Esophagus (tissue), 2 donors: ENCODE measurements around the gene RAD51B. TPM values are rescaled to one million over a fixed set of nuclear protein-coding genes. Genes with fewer than 3 reads are reported as not detected.
A peak's percentile ranks its signal among the peaks of the same experiment; 100 is the strongest.

Experiments
- H3K27ac ChIP-seq, 2 donors: one replicate each; pipeline ENCODE4 v1.5.1; 2013; ENCODE audit warnings: low read depth in 2 of 2, mild to moderate bottlenecking in 2 of 2, inconsistent platforms in 1 of 2, low read length in 1 of 2, moderate library complexity in 1 of 2
- H3K27me3 ChIP-seq, 2 donors: one replicate each; pipeline ENCODE4 v1.6.1; 2013; ENCODE audit warnings: low read length in 2 of 2, control low read depth in 1 of 2, mild to moderate bottlenecking in 1 of 2; ENCODE audit not compliant: insufficient read depth in 2 of 2, control insufficient read depth in 1 of 2
- H3K36me3 ChIP-seq, 2 donors: one replicate each; pipeline ENCODE4 v1.6.1; 2013; ENCODE audit warnings: low read length in 1 of 2; ENCODE audit not compliant: control insufficient read depth in 2 of 2, insufficient read depth in 2 of 2
- H3K4me1 ChIP-seq, 2 donors: one replicate each; pipeline ENCODE4 v1.6.1; 2013; ENCODE audit warnings: low read length in 1 of 2; ENCODE audit not compliant: control insufficient read depth in 2 of 2, insufficient read depth in 2 of 2
- H3K4me3 ChIP-seq, 2 donors: one replicate each; pipeline ENCODE4 v1.5.1; 2013; ENCODE audit warnings: low read length in 2 of 2, mild to moderate bottlenecking in 2 of 2, low read depth in 1 of 2, moderate library complexity in 1 of 2
- H3K9me3 ChIP-seq, 2 donors: one replicate each; pipeline ENCODE4 v1.6.1; 2013; ENCODE audit warnings: mild to moderate bottlenecking in 2 of 2, low read depth in 1 of 2, low read length in 1 of 2, moderate library complexity in 1 of 2; ENCODE audit not compliant: control insufficient read depth in 2 of 2, insufficient read depth in 1 of 2
- WGBS, 2 donors: extraction: QIAGEN DNeasy Blood & Tissue Kit; methylation state at CpG; one replicate each; pipeline ENCODE4 v1.1.7; 2013; 5-methylcytosine and 5-hydroxymethylcytosine counted together
- polyA plus RNA-seq, 2 donors: library from polyadenylated mRNA; stranded (reverse); fragments of 200-250 nt; gene quantifications; one replicate each; pipeline ENCODE4 v1.2.3, GENCODE V29; 2013
- donor health status: healthy with polysubstance abuse.
- donor health status: Bipolar disorder and iron deficiency.

The RAD51B gene
- polyA plus RNA-seq, 2 donors = 3.2 to 4.0 TPM

DNA sequence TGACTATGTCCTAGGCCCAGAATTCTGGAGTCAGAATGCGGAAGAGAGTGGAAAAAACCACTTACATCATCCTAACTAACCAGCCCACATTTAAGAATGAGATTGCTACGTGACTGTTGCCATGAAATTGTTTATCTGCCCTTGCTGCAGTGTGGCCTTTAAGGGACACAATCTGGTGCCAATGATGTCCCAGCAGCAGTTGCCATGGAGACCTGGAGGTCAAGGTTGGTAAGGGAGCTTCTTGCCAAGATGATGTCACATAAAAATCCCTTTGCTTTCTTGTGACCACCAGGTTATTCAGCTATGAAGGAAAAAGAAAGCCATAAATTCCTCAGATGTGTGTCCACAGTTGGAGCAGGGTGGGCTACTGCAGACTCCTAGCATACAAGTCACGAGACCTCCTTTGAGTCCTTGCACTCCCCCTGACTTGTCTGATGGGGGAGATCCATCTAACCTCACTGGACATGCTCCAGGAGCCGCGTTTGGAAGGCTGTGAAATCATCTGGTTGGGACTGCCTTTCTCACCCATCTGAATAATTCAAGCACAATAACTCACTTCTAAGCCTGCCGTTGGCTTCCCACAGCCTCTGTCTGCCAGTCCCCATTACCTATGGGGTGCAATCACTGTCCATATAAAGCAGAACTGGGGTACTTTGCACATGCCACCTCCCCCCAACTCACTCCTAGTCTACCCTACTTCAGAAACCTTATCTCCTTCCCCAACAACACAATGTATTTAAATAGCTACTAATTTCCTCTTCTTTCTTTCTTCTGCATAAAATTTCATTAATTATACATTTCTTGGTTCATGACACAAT lies 807.7 kb downstream of the RAD51B start:
- peak overlapping the region in 1 of 2 donors; percentile 22 for H3K27ac ChIP-seq
- 69 to 79% methylated on average over 6 of the region's 6 CpGs for WGBS, 2 donors
- H3K27me3 ChIP-seq = no peaks in the 10 kb centered on the region
- no peaks in the 10 kb centered on the region for H3K36me3 ChIP-seq
- no peaks in the 10 kb centered on the region for H3K9me3 ChIP-seq
- peaks cover 2% of the 10 kb centered on the region in 2 donors for H3K4me1 ChIP-seq
- no peak overlapping the region for H3K4me3 ChIP-seq

DNA sequence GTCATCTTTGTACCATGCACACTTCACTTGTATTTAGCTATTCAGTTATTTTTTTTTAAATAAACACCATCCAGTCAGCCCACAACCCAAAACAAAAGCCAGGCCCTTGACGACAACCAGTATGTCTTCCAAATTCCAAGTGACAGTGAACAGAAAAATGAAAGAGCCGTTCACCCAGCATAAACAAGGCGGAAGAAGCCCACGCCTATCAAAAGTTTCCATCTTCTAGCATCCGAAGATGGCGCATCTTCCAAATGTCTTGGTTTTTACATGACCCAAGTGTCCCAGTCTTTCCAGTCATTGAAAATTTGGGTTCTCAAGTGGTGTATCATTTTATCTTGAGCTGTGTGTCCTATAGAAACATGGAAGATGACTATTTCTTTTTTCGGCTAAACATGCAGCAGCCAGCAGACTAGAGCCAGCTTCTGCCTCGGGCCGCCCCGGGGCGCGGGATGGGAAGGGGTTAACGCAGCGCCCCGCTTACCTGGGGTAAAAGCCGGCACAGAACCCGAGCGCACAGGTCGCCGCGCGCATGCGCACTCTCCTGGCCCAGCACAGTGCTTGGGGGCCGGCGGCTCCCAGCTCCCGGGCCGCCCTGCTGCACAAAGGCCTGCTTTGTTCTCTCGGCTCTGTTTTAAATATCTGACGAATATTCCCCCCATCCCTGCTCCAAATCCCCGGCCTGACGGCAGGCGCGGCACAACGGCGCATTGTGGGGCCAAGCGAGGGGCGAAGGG lies 808.5 kb downstream of the RAD51B start:
- Histone ChIP-seq H3K9me3 (no peaks in the 10 kb centered on the region), H3K4me3 (peak overlapping the region; percentile 21 to 36), H3K4me1 (peaks cover 2% of the 10 kb centered on the region in 2 donors), H3K36me3 (no peaks in the 10 kb centered on the region), H3K27ac (peak overlapping the region; percentile 84 to 93), H3K27me3 (no peaks in the 10 kb centered on the region)
- 43 to 44% methylated on average over 37 of the region's 37 CpGs for WGBS, 2 donors

DNA sequence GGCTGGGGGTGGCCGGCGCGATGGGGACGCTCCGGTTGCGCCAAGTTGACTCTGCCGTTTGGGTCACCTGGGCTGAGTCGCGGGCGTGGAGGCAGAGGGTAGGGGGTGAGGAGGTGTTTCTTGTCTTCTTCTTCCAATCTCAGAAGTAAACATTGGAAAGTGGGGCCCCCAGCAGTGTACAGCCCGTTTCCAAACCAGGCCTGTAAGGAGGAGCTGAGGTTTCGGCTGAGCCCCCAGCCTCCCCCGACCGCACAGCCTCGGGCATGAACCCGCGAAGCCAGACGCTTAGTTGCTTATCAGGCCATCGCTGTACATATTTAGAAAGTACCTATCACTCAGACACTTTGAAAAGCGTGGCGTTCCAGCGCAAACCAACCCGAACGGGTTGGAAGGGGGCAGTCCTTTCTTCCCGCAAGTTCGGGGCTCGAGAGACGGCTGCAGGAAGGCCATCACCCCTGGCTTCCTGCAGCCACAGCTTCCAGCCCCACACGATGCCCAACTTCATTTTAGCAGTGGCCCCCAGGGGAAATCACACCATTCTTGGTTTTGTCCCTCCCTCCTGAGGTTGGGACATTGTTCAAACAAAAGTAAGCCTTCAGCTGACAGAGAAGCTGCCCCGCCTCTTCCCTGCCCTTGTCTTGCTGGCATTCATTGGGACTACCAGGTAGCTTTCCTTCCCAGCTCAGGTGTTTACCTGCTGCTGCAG lies 809.2 kb downstream of the RAD51B start:
- Histone ChIP-seq H3K9me3 (no peaks in the 10 kb centered on the region), H3K27ac (peak overlapping the region; percentile 84 to 93), H3K4me1 (peaks cover 8 to 9% of the 10 kb centered on the region in 2 donors), H3K4me3 (peak overlapping the region; percentile 21 to 36), H3K36me3 (no peaks in the 10 kb centered on the region), H3K27me3 (no peaks in the 10 kb centered on the region)
- 30 to 36% methylated on average over 30 of the region's 30 CpGs for whole genome bisulfite sequencing, 2 donors

DNA sequence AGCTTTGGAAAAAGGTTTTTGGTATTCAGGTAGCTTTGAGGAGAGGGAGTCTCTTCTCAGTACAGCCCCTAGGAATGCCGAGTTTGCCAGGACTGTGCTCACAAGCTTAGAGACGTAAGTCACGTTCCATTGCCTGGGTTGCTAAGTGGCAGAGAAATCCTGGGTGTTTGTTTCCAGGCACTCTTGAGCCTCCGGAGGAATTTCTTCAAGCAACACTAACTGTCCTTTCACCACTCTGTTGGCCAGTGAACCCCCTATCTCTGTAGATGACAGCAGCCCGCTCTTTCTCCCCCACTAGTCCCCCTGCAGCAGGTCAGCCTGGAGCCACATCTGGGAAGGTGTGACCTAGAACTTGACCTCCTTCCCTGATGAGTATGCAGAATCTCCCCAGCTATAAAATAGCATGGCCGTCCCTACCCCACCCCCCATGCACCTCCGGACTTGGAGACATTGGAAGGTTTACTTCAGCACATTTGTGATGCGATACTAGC lies 810.5 kb downstream of the RAD51B start:
- Histone ChIP-seq H3K4me3 (no peak overlapping the region), H3K9me3 (no peaks in the 10 kb centered on the region), H3K4me1 (peaks cover 10% of the 10 kb centered on the region in 2 donors), H3K27ac (peak overlapping the region in 1 of 2 donors; percentile 17), H3K27me3 (no peaks in the 10 kb centered on the region), H3K36me3 (no peaks in the 10 kb centered on the region)
- WGBS, 2 donors = 87% methylated on average over 8 of the region's 8 CpGs

DNA sequence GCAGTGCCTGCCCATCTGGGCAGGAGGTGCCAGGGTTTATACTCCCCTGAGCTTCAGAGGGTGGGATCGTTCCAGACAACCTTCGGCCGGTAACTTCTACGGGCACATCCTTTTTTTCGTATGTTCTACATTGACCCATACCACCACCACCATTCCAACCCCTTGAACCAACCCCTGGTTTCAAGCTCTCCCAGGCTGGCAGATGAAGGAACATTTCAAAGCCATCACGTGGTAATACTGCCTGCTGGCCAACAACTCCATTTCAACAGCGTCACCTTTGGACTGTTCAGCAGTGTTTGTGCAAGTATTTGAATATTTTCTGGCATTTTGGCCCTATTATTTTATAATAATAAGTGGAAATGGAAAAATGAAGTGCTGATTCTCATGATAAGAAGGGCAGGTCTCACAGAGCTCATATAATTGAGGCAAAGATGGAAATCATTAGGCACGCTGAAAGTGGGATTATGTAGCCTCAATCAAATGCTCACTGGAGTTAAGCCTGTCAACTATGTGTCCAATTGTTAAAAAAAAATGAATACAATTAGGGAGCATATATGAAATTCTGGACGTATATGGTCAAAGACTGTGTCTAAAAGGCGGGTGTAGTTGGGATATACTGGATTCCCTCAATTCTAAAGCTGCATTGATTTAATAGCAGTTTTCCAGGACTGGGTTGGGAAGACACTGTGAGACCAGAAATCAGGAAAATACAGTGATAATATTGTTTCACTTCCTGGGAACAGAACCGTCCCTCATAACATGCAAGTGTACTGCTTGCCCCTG lies 811.2 kb downstream of the RAD51B start:
- H3K4me1 ChIP-seq = peaks cover 10% of the 10 kb centered on the region in 2 donors
- 85 to 88% methylated on average over 11 of the region's 11 CpGs for WGBS, 2 donors
- no peaks in the 10 kb centered on the region for H3K27me3 ChIP-seq
- no peaks in the 10 kb centered on the region for H3K9me3 ChIP-seq
- no peaks in the 10 kb centered on the region for H3K36me3 ChIP-seq
- no peak overlapping the region for H3K4me3 ChIP-seq
- peak overlapping the region in 1 of 2 donors; percentile 47 for H3K27ac ChIP-seq

DNA sequence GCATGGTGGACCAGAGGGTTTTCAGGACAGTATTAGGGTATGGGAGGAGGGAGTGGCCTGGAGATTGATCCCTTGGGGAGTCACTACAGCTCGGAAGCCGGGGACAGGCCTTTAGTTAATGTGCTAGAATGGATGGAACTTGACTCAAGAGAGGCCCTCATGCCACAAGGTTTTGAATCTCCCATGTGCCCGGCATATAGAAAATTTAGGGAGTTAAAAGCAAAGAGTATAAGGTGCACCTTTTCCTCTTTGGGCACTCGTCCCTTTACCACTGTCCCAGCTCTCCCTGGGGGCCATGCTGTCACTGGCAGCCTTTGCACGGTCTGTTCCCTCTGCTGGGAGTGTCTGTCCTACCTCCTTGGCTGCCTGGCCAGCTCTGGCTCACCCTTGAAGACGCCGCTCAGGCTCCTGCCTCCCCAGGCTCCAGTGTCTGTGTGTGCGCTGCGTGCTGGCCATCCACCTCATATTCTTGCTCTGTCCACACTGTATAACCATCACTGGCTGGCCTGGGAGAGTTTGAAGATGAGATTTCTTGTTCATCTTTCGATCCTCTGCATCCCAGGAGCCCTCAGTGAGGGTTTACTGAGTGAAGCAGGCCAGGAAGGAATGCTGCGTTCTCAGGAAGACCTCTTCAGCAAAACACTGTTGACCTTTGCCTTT lies 811.9 kb downstream of the RAD51B start:
- Histone ChIP-seq H3K27ac (peak overlapping the region; percentile 29 to 47), H3K4me1 (peaks cover 10% of the 10 kb centered on the region in 2 donors), H3K4me3 (no peak overlapping the region), H3K36me3 (no peaks in the 10 kb centered on the region), H3K9me3 (no peaks in the 10 kb centered on the region), H3K27me3 (no peaks in the 10 kb centered on the region)
- 86 to 87% methylated on average over 11 of the region's 11 CpGs for WGBS, 2 donors

DNA sequence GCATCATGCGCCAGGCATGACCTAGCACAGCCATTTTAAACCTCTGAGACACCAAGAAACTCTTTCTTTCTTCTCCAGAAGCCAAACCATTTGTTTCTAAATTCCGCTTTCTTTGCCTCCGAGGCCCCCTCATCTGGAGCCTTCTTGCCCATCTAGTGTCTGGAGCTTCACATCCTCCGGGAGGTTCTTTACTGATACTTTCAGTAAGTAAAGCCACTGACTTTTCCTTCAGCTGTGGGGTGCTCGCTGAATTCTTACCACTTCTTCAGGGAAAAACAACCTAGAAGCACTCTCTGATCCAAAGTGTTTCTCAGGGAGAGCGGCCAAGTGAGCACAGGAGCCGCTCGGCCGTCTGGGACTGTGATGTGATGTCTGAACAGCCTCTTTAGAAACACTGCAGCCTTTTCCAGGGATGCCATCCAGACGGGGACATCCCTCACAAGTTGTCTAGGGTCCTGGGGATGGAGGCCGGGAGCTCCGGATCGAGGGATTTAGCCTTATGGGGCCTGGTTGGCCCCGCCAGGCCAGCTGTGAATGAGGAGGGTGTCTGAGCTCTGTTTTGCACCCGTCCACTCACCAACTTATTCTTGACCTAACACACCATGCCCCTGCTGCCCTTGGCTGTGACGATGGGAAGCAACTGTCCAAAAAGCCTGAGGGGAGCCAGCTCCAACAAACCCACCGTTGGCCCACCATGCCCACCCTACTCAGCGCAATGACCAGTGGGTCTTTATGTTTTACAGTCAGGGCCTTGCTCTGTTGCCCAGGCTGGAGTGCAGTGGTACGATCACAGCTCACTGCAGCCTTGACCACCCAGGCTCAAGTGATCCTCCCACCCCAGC lies 812.7 kb downstream of the RAD51B start:
- H3K27ac ChIP-seq = peak overlapping the region; percentile 29 to 47
- WGBS, 2 donors = 87 to 94% methylated on average over 19 of the region's 19 CpGs
- H3K27me3 ChIP-seq = no peaks in the 10 kb centered on the region
- no peaks in the 10 kb centered on the region for H3K9me3 ChIP-seq
- peaks cover 10% of the 10 kb centered on the region in 2 donors for H3K4me1 ChIP-seq
- no peak overlapping the region for H3K4me3 ChIP-seq
- no peaks in the 10 kb centered on the region for H3K36me3 ChIP-seq
